Panc1 (cell line): ENCODE measurements around the gene HSPBP1. TPM values are rescaled to one million over a fixed set of nuclear protein-coding genes. Genes with fewer than 3 reads are reported as not detected.

Experiments used
- ATAC-seq: fragments of 200-7000 bp; cut with Tn5 transposase; 2 replicates; pipeline ENCODE4 v1.9.1; 2020; ENCODE audit warnings: mild to moderate bottlenecking, moderate library complexity
- BruUV-seq: library from RNA; stranded (reverse); fragments of 400-500 nt; replicated peaks from 2 replicates; lab custom pipeline; 2021; lab: Mats Ljungman, UMichigan
- CTCF ChIA-PET: fragments of 300-600 bp; sonication (Branson Sonifier 250); formaldehyde crosslinking; loops from one replicate; lab custom pipeline; 2022; ENCODE audit warnings: antibody characterized with exemption; lab: Charles Lee
- POLR2A ChIA-PET: fragments of 300-600 bp; sonication (Branson Sonifier 250); formaldehyde crosslinking; loops from one replicate; lab custom pipeline; 2022; ENCODE audit warnings: antibody characterized with exemption; lab: Charles Lee
- DNase-seq: peaks from one replicate; pipeline ENCODE4 v3.0.0-alpha.2; 2010; ENCODE audit warnings: low read depth, low spot score
- H3K27ac ChIP-seq: 2 replicates; pipeline ENCODE4 v1.5.1; 2011; ENCODE audit warnings: mild to moderate bottlenecking, low read length, inconsistent platforms
- H3K27me3 ChIP-seq: fragments of 200-500 bp; sonication (Bioruptor generic); 2 replicates; pipeline ENCODE4 v1.6.0; 2014; ENCODE audit warnings: low read length, inconsistent platforms; ENCODE audit not compliant: control insufficient read depth, insufficient read depth
- H3K36me3 ChIP-seq: fragments of 200-500 bp; sonication (Bioruptor generic); 2 replicates; pipeline ENCODE4 v1.5.1; 2014; ENCODE audit warnings: inconsistent platforms, mild to moderate bottlenecking, low read length, moderate library complexity; ENCODE audit not compliant: control insufficient read depth, insufficient read depth
- H3K4me1 ChIP-seq: 2 replicates; pipeline ENCODE4 v1.5.1; 2011; ENCODE audit warnings: inconsistent platforms, mild to moderate bottlenecking, low read length, moderate library complexity; ENCODE audit not compliant: control insufficient read depth, insufficient read depth
- H3K4me3 ChIP-seq, 2 experiments: 2 replicates each; pipeline ENCODE4 v1.5.1; 2011 to 2012; ENCODE audit warnings: low read depth in 2 of 2, low read length in 2 of 2, mild to moderate bottlenecking in 2 of 2, inconsistent platforms in 1 of 2, moderate library complexity in 1 of 2
- H3K9me3 ChIP-seq: fragments of 200-500 bp; sonication (Bioruptor generic); 2 replicates; pipeline ENCODE4 v1.5.1; 2014; ENCODE audit warnings: low read depth, mild to moderate bottlenecking, inconsistent platforms, low read length, moderate library complexity; ENCODE audit not compliant: control insufficient read depth, insufficient read depth
- CTCF ChIP-seq: fragments of 450-650 bp; IDR thresholded peaks from 2 replicates; pipeline ENCODE4 v1.5.1; 2017; ENCODE audit warnings: mild to moderate bottlenecking
- POLR2AphosphoS5 ChIP-seq: IDR thresholded peaks from 2 replicates; pipeline ENCODE4 v1.6.1; 2012; ENCODE audit warnings: mild to moderate bottlenecking, low read depth, low read length, moderate library complexity
- REST ChIP-seq, 2 experiments: IDR thresholded peaks; 2 replicates each; pipeline ENCODE4 v1.6.1; 2011 to 2012; ENCODE audit warnings: low read depth in 2 of 2, control low read depth in 1 of 2, low read length in 1 of 2, mild to moderate bottlenecking in 1 of 2, moderate library complexity in 1 of 2; ENCODE audit not compliant: insufficient read depth in 1 of 2
- SIN3A ChIP-seq: IDR thresholded peaks from 2 replicates; pipeline ENCODE4 v1.6.1; 2012; ENCODE audit warnings: low read depth, mild to moderate bottlenecking, low read length, moderate library complexity, borderline replicate concordance; ENCODE audit not compliant: insufficient read depth
- TCF7L2 ChIP-seq: IDR thresholded peaks from 2 replicates; pipeline ENCODE4 v1.6.1; 2011; ENCODE audit warnings: mild to moderate bottlenecking, low read depth, low read length, inconsistent platforms
- in situ Hi-C: cut with HindIII; loops from 2 replicates; pipeline ENCODE4 v1.10.0; 2016; ENCODE audit warnings: low sequenced_read_pairs, low pct_unique_long_range_greater_than_20kb
- intact Hi-C: fragments of 100-400 bp; cut with micrococcal nuclease; formaldehyde crosslinking; loops from one replicate; pipeline ENCODE4 v1.10.0; 2022; ENCODE audit not compliant: unreplicated experiment
- total RNA-seq: library from RNA; stranded (reverse); gene quantifications from one replicate; pipeline ENCODE4 v1.2.1, GENCODE V29; 2021; ENCODE audit not compliant: unreplicated experiment

HSPBP1 gene
- total RNA-seq, 1 experiment from 2014 or later: 84.2 TPM

DNA sequence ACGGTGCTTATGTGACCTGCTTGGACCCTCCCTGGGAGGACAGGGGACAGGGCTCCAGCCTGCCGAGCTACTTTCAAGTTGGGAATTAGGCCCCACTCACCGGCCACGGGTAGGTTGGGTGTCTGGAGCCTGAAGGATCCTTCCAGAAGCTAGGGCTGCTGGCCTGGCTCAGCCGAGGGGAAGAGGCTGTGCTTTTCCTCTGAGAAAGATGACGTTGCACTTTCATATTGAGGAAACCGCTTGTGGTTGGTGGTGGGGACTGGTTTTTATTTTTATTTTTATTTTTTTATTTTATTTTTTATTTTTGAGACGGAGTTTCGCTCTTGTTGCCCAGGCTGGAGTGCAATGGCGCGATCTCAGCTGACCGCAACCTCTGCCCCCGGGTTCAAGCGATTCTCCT, 45.3 kb upstream of the HSPBP1 start, which contains the start of gene TMEM150B:
Gene TMEM150B (minus strand): TSS at position 170 of the 400 bp plus-strand sequence. CDS start 4,305 bp downstream, outside the sequence.
- ChIA-PET CTCF (no interaction called here), POLR2A (interaction anchor here (0.6 to 0.7 kb wide), 2 partner anchors 183 to 299 kb away, joined by 4 to 11 read pairs; partner anchors contain the start of gene ZNF784)
- Histone ChIP-seq H3K4me1 (peaks cover 9% of the 10 kb centered on the region; the same call in 1 of the 2 replicates), H3K27ac (no peak within 1 kb of the TSS), H3K4me3 (no peak within 1 kb of the TSS), H3K36me3 (no peaks in the 10 kb centered on the region), H3K27me3 (no peaks in the 10 kb centered on the region), H3K9me3 (no peaks in the 10 kb centered on the region)
- no TSS peak for BruUV-seq
- intact Hi-C loops: no loop called here
- no peak for ATAC-seq
- TF ChIP-seq REST (IDR thresholded peaks at IDR 0.05; ENCODE audit: insufficient read depth in 1 of 2, low read depth in 2 of 2, low read length in 1 of 2): no peak
- no peak for TF ChIP-seq SIN3A
- no peak for TF ChIP-seq POLR2AphosphoS5
- TF ChIP-seq TCF7L2: no peak
- TF ChIP-seq CTCF: no peak
- in situ Hi-C loops: no loop called here
- no peak for DNase-seq

GRCh38 chr19:55324662-55325061, 44.8 kb upstream of the HSPBP1 start:
- no peaks in the 10 kb centered on the region for H3K36me3 ChIP-seq
- intact Hi-C loops: no loop called here
- no peak overlapping the region for H3K4me3 ChIP-seq
- DNase-seq: no peak
- no peaks in the 10 kb centered on the region for H3K9me3 ChIP-seq
- peaks cover 9% of the 10 kb centered on the region; the same call in 1 of the 2 replicates for H3K4me1 ChIP-seq
- POLR2A ChIA-PET: interaction anchor here (0.6 kb wide), 1 partner anchor 300 kb away, joined by 11 read pairs; the partner anchor contains the start of gene ZNF784
- BruUV-seq: no TSS peak
- no peak for ATAC-seq
- CTCF ChIA-PET: no interaction called here
- no peaks in the 10 kb centered on the region for H3K27me3 ChIP-seq
- TF ChIP-seq TCF7L2 (no peak), REST (IDR thresholded peaks at IDR 0.05; ENCODE audit: insufficient read depth in 1 of 2, low read depth in 2 of 2, low read length in 1 of 2) (no peak), POLR2AphosphoS5 (no peak), SIN3A (no peak), CTCF (no peak)
- H3K27ac ChIP-seq: no peak overlapping the region
- in situ Hi-C loops: no loop called here
